Measurements from ENCODE around the gene ZNF761. TPM values are rescaled to one million over a fixed set of nuclear protein-coding genes. Genes with fewer than 3 reads are reported as not detected.
"Not testable (repeated sequence)": the region's sequence is repeated elsewhere in the genome, so short reads cannot be mapped to it uniquely, and the experiment has no call there.

The ZNF761 gene
- total RNA-seq, 1 experiment from 2014 or later: 16.4 TPM

DNA sequence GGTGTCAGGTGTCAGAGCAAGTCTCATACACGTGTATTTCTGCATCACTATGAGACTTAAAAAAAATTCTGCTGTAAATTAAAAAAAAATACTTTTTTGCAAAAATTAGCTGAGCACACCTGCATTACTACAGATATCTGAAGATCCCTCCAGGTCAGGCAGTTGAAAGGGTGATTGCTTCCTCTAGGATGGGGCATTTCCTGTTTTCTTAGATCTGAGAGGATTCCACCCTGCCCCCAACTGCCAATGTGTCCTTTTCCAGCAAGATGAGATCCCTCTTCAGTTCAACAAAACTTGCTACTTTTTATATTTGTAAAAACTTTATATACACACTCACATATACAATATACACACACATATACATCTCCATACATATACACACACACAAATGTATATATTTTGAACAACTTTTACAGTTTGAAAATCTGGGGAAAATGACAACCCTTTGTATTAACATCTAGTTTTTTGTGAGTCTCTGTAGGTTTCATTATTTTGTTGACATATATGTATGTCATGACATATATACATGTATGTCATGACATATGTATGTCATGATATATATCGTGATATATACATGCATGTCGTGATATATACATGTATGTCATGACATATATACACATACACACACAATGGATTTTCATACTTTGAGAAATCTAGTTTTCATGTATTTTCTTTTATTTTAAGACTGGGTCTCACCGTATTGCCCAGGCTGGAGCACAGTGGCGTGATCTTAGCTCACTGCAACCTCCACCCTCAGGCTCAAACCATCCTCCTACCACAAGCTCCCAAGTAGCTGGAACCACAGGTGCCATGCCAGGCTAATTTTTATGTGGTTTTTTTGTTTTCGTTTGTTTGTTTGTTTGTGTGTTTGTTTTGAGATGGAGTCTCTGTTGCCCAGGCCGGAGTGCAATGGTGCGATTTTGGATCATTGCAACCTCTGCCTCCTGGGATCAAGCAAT, 53.5 kb downstream of the ZNF761 start:
- H2AFZ ChIP-seq: no peak overlapping the region
- no peaks in the 10 kb centered on the region for H3K79me2 ChIP-seq (ENCODE audit: low read depth)
- peaks cover 57% of the 10 kb centered on the region for H3K36me3 ChIP-seq (ENCODE audit: low read depth)
- no TSS peak for BruUV-seq (replicated peaks)
- DNase-seq: no peak
- H3K27ac ChIP-seq: no peak overlapping the region
- H3K4me1 ChIP-seq (replicated peaks; ENCODE audit: insufficient read depth): no peaks in the 10 kb centered on the region
- H3K9me2 ChIP-seq (ENCODE audit: insufficient read depth): no peaks in the 10 kb centered on the region
- no peaks in the 10 kb centered on the region for H4K20me1 ChIP-seq (ENCODE audit: insufficient read depth)
- H3K9me3 ChIP-seq (ENCODE audit: insufficient read depth, low read depth): peaks cover 60% of the 10 kb centered on the region
- intact Hi-C loops (cut with micrococcal nuclease; ENCODE audit: unreplicated experiment): no loop called here
- H3K4me3 ChIP-seq: no peak overlapping the region
- POLR2A ChIA-PET (ENCODE audit: unreplicated experiment): no interaction called here
- TF ChIP-seq EZH2 (IDR thresholded peaks at IDR 0.05; ENCODE audit: low read depth): no peak
- no peak for TF ChIP-seq CTCF (conservative IDR thresholded peaks at IDR 0.05)
- H3K27me3 ChIP-seq (ENCODE audit: insufficient read depth, low read depth): no peaks in the 10 kb centered on the region
- no peak overlapping the region for H3K4me2 ChIP-seq
- CTCF ChIA-PET: no interaction called here
- no peaks in the 10 kb centered on the region for H3F3A ChIP-seq (ENCODE audit: insufficient read depth, low read depth)

- H3K4me3 ChIP-seq: no peak overlapping the region
- no peaks in the 10 kb centered on the region for H4K20me1 ChIP-seq (ENCODE audit: insufficient read depth)
- H3K27me3 ChIP-seq (ENCODE audit: insufficient read depth, low read depth): no peaks in the 10 kb centered on the region
- peaks cover 44% of the 10 kb centered on the region for H3K36me3 ChIP-seq (ENCODE audit: low read depth)
- intact Hi-C loops (cut with micrococcal nuclease; ENCODE audit: unreplicated experiment): no loop called here
- H3K4me2 ChIP-seq: no peak overlapping the region
- H3F3A ChIP-seq (ENCODE audit: insufficient read depth, low read depth): no peaks in the 10 kb centered on the region
- ChIA-PET CTCF (no interaction called here), POLR2A (ENCODE audit: unreplicated experiment) (no interaction called here)
- no peak for DNase-seq
- H3K79me2 ChIP-seq (ENCODE audit: low read depth): no peaks in the 10 kb centered on the region
- no peaks in the 10 kb centered on the region for H3K9me2 ChIP-seq (ENCODE audit: insufficient read depth)
- H3K9me3 ChIP-seq (ENCODE audit: insufficient read depth, low read depth): peaks cover 77% of the 10 kb centered on the region
- BruUV-seq (replicated peaks): no TSS peak
- TF ChIP-seq EZH2 (IDR thresholded peaks at IDR 0.05; ENCODE audit: low read depth): no peak
- TF ChIP-seq CTCF (conservative IDR thresholded peaks at IDR 0.05): no peak
- no peak overlapping the region for H3K27ac ChIP-seq
- no peak overlapping the region for H2AFZ ChIP-seq
- no peaks in the 10 kb centered on the region for H3K4me1 ChIP-seq (replicated peaks; ENCODE audit: insufficient read depth)
Observed at GRCh38 chr19:53492153-53492552, 60.4 kb downstream of the ZNF761 start.

GRCh38 chr19:53497311-53498023, 65.7 kb downstream of the ZNF761 start:
- H3K9me2 ChIP-seq (ENCODE audit: insufficient read depth); H3K27ac ChIP-seq; H3K4me1 ChIP-seq (replicated peaks; ENCODE audit: insufficient read depth); POLR2A ChIA-PET (ENCODE audit: unreplicated experiment); H3K4me3 ChIP-seq; H3F3A ChIP-seq (ENCODE audit: insufficient read depth, low read depth); DNase-seq; H4K20me1 ChIP-seq (ENCODE audit: insufficient read depth); intact Hi-C loops (cut with micrococcal nuclease; ENCODE audit: unreplicated experiment); CTCF ChIA-PET; H3K27me3 ChIP-seq (ENCODE audit: insufficient read depth, low read depth); H3K4me2 ChIP-seq; BruUV-seq (replicated peaks); H2AFZ ChIP-seq; H3K79me2 ChIP-seq (ENCODE audit: low read depth); H3K36me3 ChIP-seq (ENCODE audit: low read depth): not testable (repeated sequence)
- H3K9me3 ChIP-seq (ENCODE audit: insufficient read depth, low read depth): peaks cover 29% of the 10 kb centered on the region

DNA sequence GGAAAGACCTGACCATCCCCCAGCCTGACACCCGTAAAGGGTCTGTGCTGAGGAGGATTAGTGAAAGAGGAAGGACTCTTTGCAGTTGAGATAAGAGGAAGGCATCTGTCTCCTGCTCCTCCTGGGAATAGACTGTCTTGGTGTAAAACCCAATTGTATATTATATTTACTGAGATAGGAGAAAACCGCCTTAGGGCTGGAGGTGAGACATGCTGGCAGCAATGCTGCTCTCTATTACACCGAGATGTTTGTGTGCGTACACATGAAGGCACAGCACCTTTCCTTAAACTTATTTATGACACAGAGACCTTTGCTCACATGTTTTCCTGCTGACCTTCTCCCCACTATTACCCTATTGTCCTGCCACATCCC, 66.2 kb downstream of the ZNF761 start:
- H3K27me3 ChIP-seq (ENCODE audit: insufficient read depth, low read depth); H3K4me3 ChIP-seq; H3K9me2 ChIP-seq (ENCODE audit: insufficient read depth); intact Hi-C loops (cut with micrococcal nuclease; ENCODE audit: unreplicated experiment); H4K20me1 ChIP-seq (ENCODE audit: insufficient read depth); H3K36me3 ChIP-seq (ENCODE audit: low read depth); H2AFZ ChIP-seq; DNase-seq; CTCF ChIA-PET; H3K4me1 ChIP-seq (replicated peaks; ENCODE audit: insufficient read depth); H3K27ac ChIP-seq; POLR2A ChIA-PET (ENCODE audit: unreplicated experiment); H3K4me2 ChIP-seq; H3K79me2 ChIP-seq (ENCODE audit: low read depth); H3F3A ChIP-seq (ENCODE audit: insufficient read depth, low read depth); BruUV-seq (replicated peaks): not testable (repeated sequence)
- peaks cover 24% of the 10 kb centered on the region for H3K9me3 ChIP-seq (ENCODE audit: insufficient read depth, low read depth)

DNA sequence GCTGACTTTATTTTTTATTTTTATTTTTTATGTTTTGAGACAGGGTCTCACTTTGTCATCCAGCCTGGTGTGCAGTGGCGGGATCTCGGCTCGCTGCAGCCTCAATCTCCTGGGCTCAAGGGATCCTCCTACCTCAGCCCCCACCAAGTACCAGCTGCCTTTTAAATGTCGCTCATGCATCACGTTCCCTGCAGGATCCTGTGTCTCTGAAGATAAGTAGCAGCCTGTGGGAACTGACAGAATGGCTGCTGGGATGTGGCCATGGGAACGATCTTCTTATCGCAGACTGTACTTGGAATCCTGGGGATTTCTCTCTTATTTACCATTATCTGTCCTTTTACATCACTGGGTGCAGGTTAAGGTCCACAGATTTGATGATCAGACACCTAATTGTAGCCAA, 71.4 kb downstream of the ZNF761 start:
- H4K20me1 ChIP-seq (ENCODE audit: insufficient read depth); BruUV-seq (replicated peaks); H3K4me1 ChIP-seq (replicated peaks; ENCODE audit: insufficient read depth); CTCF ChIA-PET; H3K27ac ChIP-seq; H3K79me2 ChIP-seq (ENCODE audit: low read depth); H2AFZ ChIP-seq; H3K9me2 ChIP-seq (ENCODE audit: insufficient read depth); H3K9me3 ChIP-seq (ENCODE audit: insufficient read depth, low read depth); POLR2A ChIA-PET (ENCODE audit: unreplicated experiment); H3F3A ChIP-seq (ENCODE audit: insufficient read depth, low read depth); DNase-seq; H3K4me2 ChIP-seq; intact Hi-C loops (cut with micrococcal nuclease; ENCODE audit: unreplicated experiment); H3K4me3 ChIP-seq; H3K36me3 ChIP-seq (ENCODE audit: low read depth); H3K27me3 ChIP-seq (ENCODE audit: insufficient read depth, low read depth): not testable (repeated sequence)

Measured in PC-9 (cell line).